HepG2 (cell line): ENCODE measurements around the gene SNX19. TPM values are rescaled to one million over a fixed set of nuclear protein-coding genes. Genes with fewer than 3 reads are reported as not detected.

Experiments
- ATAC-seq: fragments of 200-7000 bp; cut with Tn5 transposase; 3 replicates; pipeline ENCODE4 v1.9.1; 2020; ENCODE audit warnings: mild to moderate bottlenecking, moderate library complexity
- BruUV-seq: library from RNA; stranded (reverse); fragments of 400-500 nt; replicated peaks from 2 replicates; lab custom pipeline; 2021; lab: Mats Ljungman, UMichigan
- CTCF ChIA-PET: fragments of 300-600 bp; formaldehyde crosslinking; extraction: SDS; loops from one replicate; lab custom pipeline; 2021; ENCODE audit warnings: low total read pairs, inconsistent platforms, low intra/inter-chr PET ratio; lab: Yijun Ruan, JAX
- POLR2A ChIA-PET: fragments of 350-600 bp; sonication (Branson Sonifier 250); formaldehyde crosslinking; loops from one replicate; lab custom pipeline; 2020; ENCODE audit warnings: antibody characterized with exemption, inconsistent platforms; lab: Yijun Ruan, JAX
- DNase-seq: peaks from one replicate; pipeline ENCODE4 v3.0.0-alpha.2; 2015; ENCODE audit warnings: low spot score
- FAIRE-seq: peaks from 3 replicates; lab custom pipeline; 2011; peaks lifted over from hg19 to GRCh38; lab: Jason Lieb, UNC
- H2AFZ ChIP-seq: one replicate; pipeline ENCODE4 v1.6.1; 2011; ENCODE audit warnings: low read length, inconsistent platforms
- H3K27ac ChIP-seq: fragments of 300-600 bp; 3 replicates; pipeline ENCODE4 v1.8.0; 2011; ENCODE audit warnings: mixed run types, mild to moderate bottlenecking, mixed read lengths, low read length, inconsistent platforms; ENCODE audit not compliant: insufficient read depth; ENCODE audit errors: extremely low read length
- H3K27me3 ChIP-seq, 2 experiments: fragments of 200-600 bp in 1 of 2; 2 replicates in 1 of 2; 3 replicates in 1 of 2; pipeline versions ENCODE4 v1.6.0 to v1.8.0; 2011; ENCODE audit warnings: low read length in 2 of 2, mild to moderate bottlenecking in 2 of 2, moderate library complexity in 2 of 2, inconsistent platforms in 1 of 2; ENCODE audit not compliant: insufficient read depth in 2 of 2, control insufficient read depth in 1 of 2
- H3K36me3 ChIP-seq, 2 experiments: fragments of 200-600 bp in 1 of 2; replicated peaks in 1 of 2; 2 replicates in 1 of 2; 3 replicates in 1 of 2; pipeline versions ENCODE4 v1.5.1 to v1.8.0; 2011; ENCODE audit warnings: low read length in 2 of 2, inconsistent platforms in 1 of 2; ENCODE audit not compliant: insufficient read depth in 2 of 2, control insufficient read depth in 1 of 2
- H3K4me1 ChIP-seq: 2 replicates; pipeline ENCODE4 v1.5.1; 2012; ENCODE audit warnings: low read length, inconsistent platforms; ENCODE audit not compliant: insufficient read depth
- H3K4me2 ChIP-seq: 2 replicates; pipeline ENCODE4 v1.6.0; 2011; ENCODE audit warnings: low read depth, low read length, inconsistent platforms
- H3K4me3 ChIP-seq, 3 experiments: fragments of 200-600 bp in 1 of 3; sonication (generic), shearing (Covaris generic) in 1 of 3; replicated peaks in 1 of 3; 2 replicates each; pipeline ENCODE4 v1.5.1; 2011 to 2016; ENCODE audit warnings: low read length in 3 of 3, inconsistent platforms in 2 of 3, low read depth in 2 of 3, mild to moderate bottlenecking in 2 of 3, control low read depth in 1 of 3, mixed read lengths in 1 of 3; ENCODE audit not compliant: insufficient read depth in 1 of 3
- H3K79me2 ChIP-seq: one replicate; pipeline ENCODE4 v1.6.1; 2011; ENCODE audit warnings: low read length, inconsistent platforms; ENCODE audit not compliant: insufficient read depth
- H3K9ac ChIP-seq: 2 replicates; pipeline ENCODE4 v1.6.0; 2011; ENCODE audit warnings: mild to moderate bottlenecking, low read depth, low read length, inconsistent platforms; ENCODE audit not compliant: insufficient read depth
- H3K9me3 ChIP-seq: 2 replicates; pipeline ENCODE4 v1.5.1; 2012; ENCODE audit warnings: mild to moderate bottlenecking, low read length
- H4K20me1 ChIP-seq: 2 replicates; pipeline ENCODE4 v1.6.0; 2011; ENCODE audit warnings: inconsistent platforms, mild to moderate bottlenecking, low read length, moderate library complexity; ENCODE audit not compliant: insufficient read depth
- BRCA1 ChIP-seq: sonication (generic); formaldehyde crosslinking; IDR thresholded peaks from 2 replicates; pipeline ENCODE4 v1.4.0; 2020; ENCODE audit warnings: missing genetic modification reagents
- DNMT3B ChIP-seq: conservative IDR thresholded peaks from 2 replicates; pipeline ENCODE4 v1.6.1; 2016; ENCODE audit warnings: missing biosample characterization, control low read depth
- GMEB2 ChIP-seq: IDR thresholded peaks from 2 replicates; pipeline ENCODE4 v1.6.1; 2016; ENCODE audit warnings: missing biosample characterization, missing genetic modification reagents, low read depth
- KDM4B ChIP-seq: sonication (generic); formaldehyde crosslinking; IDR thresholded peaks from 2 replicates; pipeline ENCODE4 v1.4.0; 2020; ENCODE audit warnings: missing genetic modification reagents
- NPAS2 ChIP-seq: sonication (generic); formaldehyde crosslinking; IDR thresholded peaks from 2 replicates; pipeline ENCODE4 v1.8.0; 2022; ENCODE audit warnings: mild to moderate bottlenecking, missing genetic modification reagents, borderline replicate concordance
- TAF1 ChIP-seq: sonication (generic); formaldehyde crosslinking; IDR thresholded peaks from 2 replicates; pipeline ENCODE4 v1.4.0; 2020; ENCODE audit warnings: missing genetic modification reagents
- USF2 ChIP-seq, 2 experiments: sonication (generic) in 1 of 2; formaldehyde crosslinking in 1 of 2; IDR thresholded peaks; 2 replicates each; pipeline versions ENCODE4 v1.5.1 to v1.6.1; 2011 to 2020; ENCODE audit warnings: borderline replicate concordance in 1 of 2, low read depth in 1 of 2, low read length in 1 of 2, mild to moderate bottlenecking in 1 of 2, missing genetic modification reagents in 1 of 2, moderate library complexity in 1 of 2
- WGBS: methylation state at CpG from one replicate; pipeline ENCODE4 v1.1.6; 2017; ENCODE audit warnings: low lambda C conversion rate; 5-methylcytosine and 5-hydroxymethylcytosine counted together
- in situ Hi-C: cut with HindIII; loops from 2 replicates; pipeline ENCODE4 v1.10.0; 2017; ENCODE audit warnings: low pct_unique_long_range_greater_than_20kb; ENCODE audit not compliant: extremely low pct_ligation_motif_present
- intact Hi-C: fragments of 100-400 bp; cut with micrococcal nuclease; formaldehyde crosslinking; loops from one replicate; pipeline ENCODE4 v1.10.0; 2022; ENCODE audit not compliant: unreplicated experiment
- polyA plus RNA-seq, 8 experiments: library from polyadenylated mRNA; depleted of rRNA in 3 of 8; stranded (reverse) in 7 of 8; unstranded in 1 of 8; fragments of >200 nt; fragmentation: Illumina TruSeq in 4 of 8; extraction: Trizol in 4 of 8; gene quantifications; 2 replicates each; pipeline versions ENCODE4 v1.2.1 to v1.2.3, GENCODE V29; 2011 to 2016; ENCODE audit warnings: low read depth in 4 of 8, missing spikeins in 1 of 8, mixed read lengths in 1 of 8; ENCODE audit not compliant: insufficient read depth in 1 of 8
- total RNA-seq, 5 experiments: library from RNA; depleted of rRNA; stranded (reverse); fragments of >200 nt; fragmentation: Illumina TruSeq; extraction: Trizol; gene quantifications; 2 replicates each; pipeline ENCODE4 v1.2.3, GENCODE V29; 2016; ENCODE audit warnings: low read depth in 1 of 5

SNX19 gene
- total and polyA plus RNA-seq, 2 of the 13 experiments (the other 11 are each of a cell fraction or from before 2014, with no cell fraction given) = 0.13 to 0.27 TPM

- H4K20me1 ChIP-seq = no peaks in the 10 kb centered on the region
- no peak overlapping the region for H3K27ac ChIP-seq
- H3K9me3 ChIP-seq = no peaks in the 10 kb centered on the region
- no peaks in the 10 kb centered on the region for H3K4me1 ChIP-seq
- in situ Hi-C loops = no loop called here
- no peaks in the 10 kb centered on the region for H3K79me2 ChIP-seq
- ChIA-PET CTCF (no interaction called here), POLR2A (no interaction called here)
- H3K4me2 ChIP-seq = no peak overlapping the region
- H3K9ac ChIP-seq = no peak overlapping the region
- no peaks in the 10 kb centered on the region; a peak in 1 of 5 replicates for H3K27me3 ChIP-seq
- H2AFZ ChIP-seq = no peak overlapping the region
- BruUV-seq = no TSS peak
- FAIRE-seq = no peak
- TF ChIP-seq DNMT3B (CRISPR knock-in tag) = no peak
- intact Hi-C loops = no loop called here
- no peak overlapping the region for H3K4me3 ChIP-seq
- no peak for DNase-seq
- 13% methylated on average over 4 of the region's 4 CpGs for WGBS
- ATAC-seq = no peak
- H3K36me3 ChIP-seq = no peaks in the 10 kb centered on the region
These were observed 61.8 kb downstream of the SNX19 start for GRCh38 chr11:130854483-130854882.

- Histone ChIP-seq H3K9ac (no peak overlapping the region), H3K36me3 (no peaks in the 10 kb centered on the region), H3K4me2 (no peak overlapping the region), H3K4me3 (no peak overlapping the region), H4K20me1 (no peaks in the 10 kb centered on the region), H3K4me1 (no peaks in the 10 kb centered on the region), H3K79me2 (no peaks in the 10 kb centered on the region), H2AFZ (no peak overlapping the region), H3K27me3 (no peaks in the 10 kb centered on the region; a peak in 1 of 5 replicates), H3K27ac (no peak overlapping the region), H3K9me3 (no peaks in the 10 kb centered on the region)
- ChIA-PET POLR2A (no interaction called here), CTCF (no interaction called here)
- WGBS = 7% methylated on average over 3 of the region's 8 CpGs
- in situ Hi-C loops = no loop called here
- no peak for DNase-seq
- ATAC-seq = no peak
- no TSS peak for BruUV-seq
- intact Hi-C loops = no loop called here
- FAIRE-seq = no peak
- TF ChIP-seq BRCA1 (CRISPR knock-in tag) (no peak), TAF1 (CRISPR knock-in tag) (no peak), USF2 (IDR thresholded peaks at IDR 0.05; ENCODE audit: low read depth, low read length) (no peak), USF2 (CRISPR knock-in tag; IDR thresholded peaks at IDR 0.05; ENCODE audit: borderline replicate concordance) (no peak), NPAS2 (no peak), GMEB2 (CRISPR knock-in tag) (no peak), KDM4B (CRISPR knock-in tag) (no peak)
These were observed 63.7 kb downstream of the SNX19 start for GRCh38 chr11:130852589-130852988.
